ENCODE results near the gene GPN2.

DNA sequence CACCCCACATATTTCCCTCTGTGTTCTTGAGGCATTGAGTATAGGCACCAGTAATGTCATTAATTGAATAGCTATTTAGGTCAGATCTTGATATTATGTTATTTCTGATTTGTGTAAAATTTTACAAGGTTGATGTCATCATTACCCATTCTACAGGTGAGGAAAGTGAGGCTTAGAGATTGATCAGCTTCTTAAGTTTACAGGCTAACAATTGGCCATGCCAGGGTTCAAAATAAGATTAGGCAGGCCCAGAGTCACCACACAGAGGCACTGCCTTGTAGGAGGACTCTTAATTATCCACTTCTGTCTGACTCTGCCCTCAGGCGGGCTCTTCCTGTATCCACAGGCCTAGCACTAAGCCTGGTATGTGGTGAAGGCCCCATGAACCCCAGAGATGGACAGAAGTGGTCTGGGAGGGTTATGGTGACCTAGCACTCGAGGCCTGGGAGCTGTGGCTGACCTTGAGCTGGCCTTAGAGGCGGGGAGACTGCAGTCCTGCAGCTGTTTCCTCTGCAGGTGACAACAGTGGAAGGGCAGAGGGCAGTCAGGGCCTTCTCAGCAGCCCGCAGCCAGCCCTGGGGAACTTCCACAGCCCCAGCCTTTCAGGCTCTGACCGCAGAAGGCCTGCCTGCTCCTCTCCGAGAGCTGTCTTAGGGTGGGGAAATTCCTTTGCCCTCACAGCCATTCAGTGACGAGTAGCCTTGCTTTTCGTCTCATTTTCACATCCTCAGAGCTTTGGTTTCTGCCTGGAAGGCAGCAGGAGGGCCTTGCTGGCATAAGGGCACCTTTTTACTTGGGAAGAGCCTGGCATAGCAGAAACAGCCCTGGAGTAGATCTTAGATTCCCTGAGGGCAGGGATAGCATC lies 51.4 kb downstream of the GPN2 start:
- TF ChIP-seq, protein P1, sequence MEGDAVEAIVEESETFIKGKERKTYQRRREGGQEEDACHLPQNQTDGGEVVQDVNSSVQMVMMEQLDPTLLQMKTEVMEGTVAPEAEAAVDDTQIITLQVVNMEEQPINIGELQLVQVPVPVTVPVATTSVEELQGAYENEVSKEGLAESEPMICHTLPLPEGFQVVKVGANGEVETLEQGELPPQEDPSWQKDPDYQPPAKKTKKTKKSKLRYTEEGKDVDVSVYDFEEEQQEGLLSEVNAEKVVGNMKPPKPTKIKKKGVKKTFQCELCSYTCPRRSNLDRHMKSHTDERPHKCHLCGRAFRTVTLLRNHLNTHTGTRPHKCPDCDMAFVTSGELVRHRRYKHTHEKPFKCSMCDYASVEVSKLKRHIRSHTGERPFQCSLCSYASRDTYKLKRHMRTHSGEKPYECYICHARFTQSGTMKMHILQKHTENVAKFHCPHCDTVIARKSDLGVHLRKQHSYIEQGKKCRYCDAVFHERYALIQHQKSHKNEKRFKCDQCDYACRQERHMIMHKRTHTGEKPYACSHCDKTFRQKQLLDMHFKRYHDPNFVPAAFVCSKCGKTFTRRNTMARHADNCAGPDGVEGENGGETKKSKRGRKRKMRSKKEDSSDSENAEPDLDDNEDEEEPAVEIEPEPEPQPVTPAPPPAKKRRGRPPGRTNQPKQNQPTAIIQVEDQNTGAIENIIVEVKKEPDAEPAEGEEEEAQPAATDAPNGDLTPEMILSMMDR (IDR thresholded peaks at IDR 0.05; ENCODE audit: insufficient read depth, low read length), result no peak
- no peak for TF ChIP-seq POLR2AphosphoS5 (IDR thresholded peaks at IDR 0.05; ENCODE audit: low read depth)
